ENCODE measurements around the gene SH2D7. TPM values are rescaled to one million over a fixed set of nuclear protein-coding genes. Genes with fewer than 3 reads are reported as not detected.

The SH2D7 gene
- total RNA-seq, 2 donors from 2014 or later: 0.89 to 2.4 TPM

- ATAC-seq: no peak
- DNase-seq: no peak
- intact Hi-C loops (cut with DNase I, micrococcal nuclease): no loop called here
These were observed 33.9 kb upstream of the SH2D7 start for GRCh38 chr15:78058401-78058935.

- DNase-seq: peak in 1 of 2 donors; percentile 25
- ATAC-seq: peak; percentile 27
- intact Hi-C loops (cut with DNase I, micrococcal nuclease): no loop called here
These were observed 33.1 kb upstream of the SH2D7 start for GRCh38 chr15:78059110-78059839.

- intact Hi-C loops (cut with DNase I, micrococcal nuclease): no loop called here
- DNase-seq (no peak), ATAC-seq (no peak)
These were observed 32.1 kb upstream of the SH2D7 start for GRCh38 chr15:78060232-78060631.

GRCh38 chr15:78061963-78062427, 30.4 kb upstream of the SH2D7 start:
- intact Hi-C loops (cut with DNase I, micrococcal nuclease): no loop called here
- peak in 1 of 2 donors; percentile 44 for DNase-seq

GRCh38 chr15:78063217-78063616, 29.1 kb upstream of the SH2D7 start:
- DNase-seq: no peak
- ATAC-seq: no peak
- intact Hi-C loops (cut with DNase I, micrococcal nuclease): no loop called here

More at GRCh38 chr15:78061963-78062427, 30.4 kb upstream of the SH2D7 start:
- peak; percentile 25 for ATAC-seq

GRCh38 chr15:78063970-78064385, 28.4 kb upstream of the SH2D7 start:
- ATAC-seq: no peak
- intact Hi-C loops (cut with DNase I, micrococcal nuclease): no loop called here
- DNase-seq: no peak

GRCh38 chr15:78064544-78064943, 27.8 kb upstream of the SH2D7 start:
- ATAC-seq (no peak), DNase-seq (no peak)
- intact Hi-C loops (cut with DNase I, micrococcal nuclease): no loop called here

GRCh38 chr15:78065284-78065872, 27.0 kb upstream of the SH2D7 start:
- DNase-seq: peak; percentile 48 to 63

GRCh38 chr15:78065973-78066946, 26.1 kb upstream of the SH2D7 start:
- ATAC-seq (peak; percentile 67), DNase-seq (no peak)
- intact Hi-C loops (cut with DNase I, micrococcal nuclease): no loop called here

More at GRCh38 chr15:78065284-78065872, 27.0 kb upstream of the SH2D7 start:
- ATAC-seq: peak; percentile 15
- intact Hi-C loops (cut with DNase I, micrococcal nuclease): no loop called here

GRCh38 chr15:78067328-78068228, 24.8 kb upstream of the SH2D7 start:
- DNase-seq: no peak
- intact Hi-C loops (cut with DNase I, micrococcal nuclease): no loop called here
- peak; percentile 36 for ATAC-seq

GRCh38 chr15:78069052-78069414, 23.3 kb upstream of the SH2D7 start:
- ATAC-seq (no peak), DNase-seq (peak in 1 of 2 donors; percentile 26)
- intact Hi-C loops (cut with DNase I, micrococcal nuclease): no loop called here

GRCh38 chr15:78069462-78070029, 22.8 kb upstream of the SH2D7 start:
- intact Hi-C loops (cut with DNase I, micrococcal nuclease): no loop called here
- ATAC-seq (no peak), DNase-seq (peak in 1 of 2 donors; percentile 9)

GRCh38 chr15:78070049-78070700, 22.2 kb upstream of the SH2D7 start:
- ATAC-seq: no peak
- peak in 1 of 2 donors; percentile 46 for DNase-seq
- intact Hi-C loops (cut with DNase I, micrococcal nuclease): no loop called here

GRCh38 chr15:78071383-78071782, 21.0 kb upstream of the SH2D7 start:
- DNase-seq (peak in 1 of 2 donors; percentile 2), ATAC-seq (no peak)
- intact Hi-C loops (cut with DNase I, micrococcal nuclease): no loop called here

- ATAC-seq (peak; percentile 56), DNase-seq (peak; percentile 49 to 63)
- intact Hi-C loops (cut with DNase I, micrococcal nuclease): no loop called here
These were observed 20.1 kb upstream of the SH2D7 start for GRCh38 chr15:78072080-78072892.

- ATAC-seq (no peak), DNase-seq (no peak)
- intact Hi-C loops (cut with DNase I, micrococcal nuclease): no loop called here
These were observed 19.1 kb upstream of the SH2D7 start for GRCh38 chr15:78073046-78073787.

Data from left colon (tissue), 2 donors.